Caco-2 (cell line): ENCODE measurements around the gene ECT2. TPM values are rescaled to one million over a fixed set of nuclear protein-coding genes. Genes with fewer than 3 reads are reported as not detected.

Experiments used
- BruUV-seq: library from RNA; stranded (reverse); fragments of 400-500 nt; replicated peaks from 2 replicates; lab custom pipeline; 2021; lab: Mats Ljungman, UMichigan
- CTCF ChIA-PET: fragments of 300-600 bp; sonication (Branson Sonifier 250); formaldehyde crosslinking; loops from one replicate; lab custom pipeline; 2022; ENCODE audit warnings: antibody characterized with exemption; lab: Charles Lee
- POLR2A ChIA-PET: fragments of 300-600 bp; sonication (Branson Sonifier 250); formaldehyde crosslinking; loops from one replicate; lab custom pipeline; 2022; ENCODE audit warnings: antibody characterized with exemption; lab: Charles Lee
- DNase-seq, 2 experiments: peaks; one replicate each; pipeline versions ENCODE4 v3.0.0 to v3.0.0-alpha.2; 2020 to 2022
- H3K27me3 ChIP-seq: replicated peaks from 2 replicates; pipeline ENCODE4 v1.6.0; 2011; ENCODE audit warnings: low read length; ENCODE audit not compliant: control insufficient read depth, insufficient read depth
- H3K36me3 ChIP-seq: 2 replicates; pipeline ENCODE4 v1.5.1; 2011; ENCODE audit warnings: low read length; ENCODE audit not compliant: control insufficient read depth, insufficient read depth
- H3K4me1 ChIP-seq: fragments of 250-450 bp; sonication (Bioruptor Pico); 2 replicates; pipeline ENCODE4 v1.5.1; 2020; ENCODE audit warnings: mild to moderate bottlenecking
- H3K4me3 ChIP-seq: 2 replicates; pipeline ENCODE4 v1.5.1; 2011; ENCODE audit warnings: low read depth, mild to moderate bottlenecking, control low read depth, low read length
- H3K9me3 ChIP-seq: fragments of 250-450 bp; sonication (Bioruptor Pico); 2 replicates; pipeline ENCODE4 v1.5.1; 2020; ENCODE audit warnings: mild to moderate bottlenecking, moderate library complexity
- H3K27ac Mint-ChIP-seq: one replicate; pipeline ENCODE4 v1.8.0; 2022; ENCODE audit warnings: mixed read lengths; ENCODE audit not compliant: unreplicated experiment
- H3K27me3 Mint-ChIP-seq: one replicate; pipeline ENCODE4 v1.8.0; 2022; ENCODE audit warnings: mixed read lengths; ENCODE audit not compliant: insufficient read depth, unreplicated experiment
- H3K36me3 Mint-ChIP-seq: one replicate; pipeline ENCODE4 v1.8.0; 2022; ENCODE audit warnings: mild to moderate bottlenecking, mixed read lengths; ENCODE audit not compliant: insufficient read depth, unreplicated experiment
- H3K4me1 Mint-ChIP-seq: one replicate; pipeline ENCODE4 v1.8.0; 2022; ENCODE audit warnings: low read depth, mixed read lengths; ENCODE audit not compliant: unreplicated experiment
- H3K4me3 Mint-ChIP-seq: one replicate; pipeline ENCODE4 v1.8.0; 2022; ENCODE audit warnings: mild to moderate bottlenecking, moderate library complexity, mixed read lengths; ENCODE audit not compliant: unreplicated experiment
- H3K9me3 Mint-ChIP-seq: one replicate; pipeline ENCODE4 v1.8.0; 2022; ENCODE audit warnings: mixed read lengths; ENCODE audit not compliant: unreplicated experiment
- CTCF ChIP-seq, 2 experiments: fragments of 200-600 bp in 1 of 2; IDR thresholded peaks; 1 replicate in 1 of 2; 2 replicates in 1 of 2; pipeline versions ENCODE4 v1.5.1 to v1.8.0; 2011 to 2022; ENCODE audit warnings: antibody characterized with exemption in 1 of 2, control low read depth in 1 of 2, inconsistent platforms in 1 of 2, low read depth in 1 of 2, low read length in 1 of 2, mild to moderate bottlenecking in 1 of 2, moderate library complexity in 1 of 2; ENCODE audit not compliant: insufficient read depth in 1 of 2, severe bottlenecking in 1 of 2, unreplicated experiment in 1 of 2
- intact Hi-C: fragments of 100-400 bp; cut with micrococcal nuclease; formaldehyde crosslinking; loops from one replicate; pipeline ENCODE4 v1.10.0; 2022; ENCODE audit not compliant: unreplicated experiment
- total RNA-seq: library from RNA; stranded (reverse); gene quantifications from 2 replicates; pipeline ENCODE4 v1.2.3, GENCODE V29; 2022

The ECT2 gene
- total RNA-seq, 1 experiment from 2014 or later = 68.0 TPM

GRCh38 chr3:172815857-172816256, 65.3 kb downstream of the ECT2 start:
- no peaks in the 10 kb centered on the region for H3K27me3 ChIP-seq
- DNase-seq = no peak
- H3K4me1 ChIP-seq = no peaks in the 10 kb centered on the region; the same call in 1 of the 2 replicates
- intact Hi-C loops = no loop called here
- Mint-ChIP-seq H3K27me3 (no peaks in the 10 kb centered on the region), H3K4me3 (no peak overlapping the region), H3K9me3 (no peaks in the 10 kb centered on the region), H3K36me3 (peaks cover 10% of the 10 kb centered on the region), H3K4me1 (no peaks in the 10 kb centered on the region), H3K27ac (no peak overlapping the region)
- ChIA-PET CTCF (no interaction called here), POLR2A (no interaction called here)
- H3K9me3 ChIP-seq = 0 out of 2 replicates have a peak, but pooled peaks cover 3% of the 10 kb centered on the region
- H3K4me3 ChIP-seq = no peak overlapping the region
- BruUV-seq = no TSS peak
- TF ChIP-seq CTCF (IDR thresholded peaks at IDR 0.05; ENCODE audit: insufficient read depth in 1 of 2, low read depth in 1 of 2, low read length in 1 of 2, severe bottlenecking in 1 of 2, unreplicated experiment in 1 of 2) = no peak
- H3K36me3 ChIP-seq = no peaks in the 10 kb centered on the region; the same call in 1 of the 2 replicates

- Histone ChIP-seq H3K36me3 (no peaks in the 10 kb centered on the region; the same call in 1 of the 2 replicates), H3K9me3 (0 out of 2 replicates have a peak, but pooled peaks cover 4% of the 10 kb centered on the region), H3K27me3 (no peaks in the 10 kb centered on the region), H3K4me3 (no peak overlapping the region), H3K4me1 (no peaks in the 10 kb centered on the region; the same call in 1 of the 2 replicates)
- Mint-ChIP-seq H3K27me3 (no peaks in the 10 kb centered on the region), H3K4me1 (no peaks in the 10 kb centered on the region), H3K4me3 (no peak overlapping the region), H3K9me3 (no peaks in the 10 kb centered on the region), H3K27ac (no peak overlapping the region), H3K36me3 (peaks cover 10% of the 10 kb centered on the region)
- ChIA-PET CTCF (no interaction called here), POLR2A (no interaction called here)
- BruUV-seq = no TSS peak
- TF ChIP-seq CTCF (IDR thresholded peaks at IDR 0.05; ENCODE audit: insufficient read depth in 1 of 2, low read depth in 1 of 2, low read length in 1 of 2, severe bottlenecking in 1 of 2, unreplicated experiment in 1 of 2) = no peak
- no peak for DNase-seq
- intact Hi-C loops = no loop called here
Observed at GRCh38 chr3:172816281-172816680, 65.8 kb downstream of the ECT2 start.

GRCh38 chr3:172816968-172817367, 66.4 kb downstream of the ECT2 start:
- TF ChIP-seq CTCF (IDR thresholded peaks at IDR 0.05; ENCODE audit: insufficient read depth in 1 of 2, low read depth in 1 of 2, low read length in 1 of 2, severe bottlenecking in 1 of 2, unreplicated experiment in 1 of 2) = no peak
- H3K4me3 Mint-ChIP-seq = no peak overlapping the region
- Histone ChIP-seq H3K36me3 (no peaks in the 10 kb centered on the region; the same call in 1 of the 2 replicates), H3K9me3 (0 out of 2 replicates have a peak, but pooled peaks cover 4% of the 10 kb centered on the region), H3K4me1 (no peaks in the 10 kb centered on the region; the same call in 1 of the 2 replicates), H3K27me3 (no peaks in the 10 kb centered on the region), H3K4me3 (no peak overlapping the region)
- no TSS peak for BruUV-seq
- intact Hi-C loops = no loop called here
- POLR2A ChIA-PET = no interaction called here
- H3K27me3 Mint-ChIP-seq = no peaks in the 10 kb centered on the region
- DNase-seq = no peak
- CTCF ChIA-PET = no interaction called here
- peaks cover 10% of the 10 kb centered on the region for H3K36me3 Mint-ChIP-seq
- H3K4me1 Mint-ChIP-seq = no peaks in the 10 kb centered on the region
- no peak overlapping the region for H3K27ac Mint-ChIP-seq
- H3K9me3 Mint-ChIP-seq = no peaks in the 10 kb centered on the region
